Activated T-cell treated with anti-CD3 and anti-CD28 coated beads, Interleukin-2, amount 50 U/mL, for 1 hour (primary cell): ENCODE measurements around the gene ACADM.
"Not testable (repeated sequence)": the region's sequence is repeated elsewhere in the genome, so short reads cannot be mapped to it uniquely, and the experiment has no call there.

Experiments
- DNase-seq: peaks from one replicate; pipeline ENCODE4 v3.0.0-alpha.2; 2020

The ACADM gene

GRCh38 chr1:75724472-75725022, at the start of gene ACADM:
Gene ACADM (plus strand): TSS chr1:75724709. CDS start chr1:75724788, 79 bp downstream.
- peak; percentile 87 for DNase-seq

GRCh38 chr1:75677443-75677842, 47.1 kb upstream of the ACADM start:
- no peak for DNase-seq

GRCh38 chr1:75677964-75678363, 46.5 kb upstream of the ACADM start:
- not testable (repeated sequence) for DNase-seq

GRCh38 chr1:75690547-75690946, 34.0 kb upstream of the ACADM start:
- DNase-seq, result no peak

GRCh38 chr1:75693551-75693950, 31.0 kb upstream of the ACADM start:
- DNase-seq, result no peak

- DNase-seq, result no peak
Measured at GRCh38 chr1:75696000-75696399, 28.5 kb upstream of the ACADM start.

- DNase-seq, result no peak
Measured at GRCh38 chr1:75707191-75707590, 17.3 kb upstream of the ACADM start.

- DNase-seq, result no peak
Measured at GRCh38 chr1:75708910-75709309, 15.6 kb upstream of the ACADM start.

- no peak for DNase-seq
Measured at GRCh38 chr1:75710832-75711231, 13.7 kb upstream of the ACADM start.

- DNase-seq, result no peak
Measured at GRCh38 chr1:75711846-75712245, 12.7 kb upstream of the ACADM start.

GRCh38 chr1:75712306-75712705, 12.2 kb upstream of the ACADM start:
- DNase-seq, result no peak

- DNase-seq, result no peak
Measured at GRCh38 chr1:75719810-75720209, 4.7 kb upstream of the ACADM start.

- no peak for DNase-seq
Measured at GRCh38 chr1:75720325-75720724, 4.2 kb upstream of the ACADM start.

- no peak for DNase-seq
Measured at GRCh38 chr1:75720820-75721219, 3.7 kb upstream of the ACADM start.

- DNase-seq, result not testable (repeated sequence)
Measured at GRCh38 chr1:75722246-75722645, 2.3 kb upstream of the ACADM start.

- no peak for DNase-seq
Measured at GRCh38 chr1:75722966-75723365, 1.5 kb upstream of the ACADM start.

GRCh38 chr1:75723989-75724471, 479 bp upstream of the ACADM start:
- no peak for DNase-seq

- DNase-seq, result no peak
Measured at GRCh38 chr1:75725266-75725665, 757 bp downstream of the ACADM start.

GRCh38 chr1:75725861-75726361, 1.4 kb downstream of the ACADM start:
- DNase-seq, result no peak

GRCh38 chr1:75727571-75727970, 3.1 kb downstream of the ACADM start:
- DNase-seq, result no peak

- DNase-seq, result no peak
Measured at GRCh38 chr1:75730432-75730831, 5.9 kb downstream of the ACADM start.

- no peak for DNase-seq
Measured at GRCh38 chr1:75731881-75732280, 7.4 kb downstream of the ACADM start.

GRCh38 chr1:75732703-75733102, 8.2 kb downstream of the ACADM start:
- no peak for DNase-seq

- no peak for DNase-seq
Measured at GRCh38 chr1:75733661-75734060, 9.2 kb downstream of the ACADM start.

- DNase-seq, result no peak
Measured at GRCh38 chr1:75736016-75736415, 11.5 kb downstream of the ACADM start.
